Inflammatory macrophage treated with lipopolysaccharide for 4 hours (primary cell): Measurements from ENCODE around the gene MAP2K1.
"Not testable (repeated sequence)": the region's sequence is repeated elsewhere in the genome, so short reads cannot be mapped to it uniquely, and the experiment has no call there.

Source experiments
- DNase-seq: peaks from one replicate; pipeline ENCODE4 v3.0.0-alpha.2; 2020

The MAP2K1 gene

GRCh38 chr15:66386204-66387123 lies at the start of gene MAP2K1:
MAP2K1 (plus strand) TSS chr15:66386912; CDS start chr15:66387348, 436 bp downstream.
- peak; percentile 98 for DNase-seq

GRCh38 chr15:66348530-66348929 lies 38.2 kb upstream of the MAP2K1 start:
- not testable (repeated sequence) for DNase-seq

DNA sequence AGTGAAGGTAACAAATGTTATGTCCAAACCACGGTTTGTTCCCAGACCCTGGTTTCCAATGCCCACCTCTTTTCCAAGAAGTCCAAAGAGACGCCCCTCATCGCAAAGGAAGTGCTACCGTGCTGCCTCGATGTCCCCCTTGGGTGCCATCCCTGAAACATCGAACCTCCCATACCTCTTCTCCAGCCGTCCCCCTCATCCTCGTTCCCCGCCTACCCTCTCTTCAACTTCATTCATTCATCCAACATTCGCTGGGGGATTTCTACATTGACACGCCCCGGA lies 30.7 kb upstream of the MAP2K1 start:
- no peak for DNase-seq

- peak; percentile 98 for DNase-seq
These were observed 30.1 kb upstream of the MAP2K1 start, which contains the start of gene TIPIN for GRCh38 chr15:66356359-66357236. TIPIN (minus strand) TSS chr15:66356685; CDS start chr15:66352947, 3,738 bp downstream.

DNA sequence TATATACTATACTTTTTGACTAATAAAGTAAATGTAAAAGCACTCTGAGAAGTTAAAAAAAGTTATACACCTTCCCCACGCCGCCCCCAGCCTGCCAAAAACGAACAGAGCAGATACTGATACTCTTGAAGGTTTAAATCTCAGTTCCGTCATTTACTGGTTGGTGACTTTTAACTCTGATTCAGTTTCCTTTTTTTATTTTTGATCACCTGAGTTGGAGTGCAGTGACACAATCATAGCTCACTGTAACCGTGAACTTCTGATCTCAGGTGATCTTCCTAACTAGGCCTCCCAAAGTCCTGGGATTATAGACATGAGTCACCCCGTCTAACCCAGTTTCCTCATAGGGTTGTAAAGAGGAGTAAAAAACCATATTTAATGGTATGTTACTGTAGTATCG lies 27.0 kb upstream of the MAP2K1 start:
- DNase-seq, result no peak

DNA sequence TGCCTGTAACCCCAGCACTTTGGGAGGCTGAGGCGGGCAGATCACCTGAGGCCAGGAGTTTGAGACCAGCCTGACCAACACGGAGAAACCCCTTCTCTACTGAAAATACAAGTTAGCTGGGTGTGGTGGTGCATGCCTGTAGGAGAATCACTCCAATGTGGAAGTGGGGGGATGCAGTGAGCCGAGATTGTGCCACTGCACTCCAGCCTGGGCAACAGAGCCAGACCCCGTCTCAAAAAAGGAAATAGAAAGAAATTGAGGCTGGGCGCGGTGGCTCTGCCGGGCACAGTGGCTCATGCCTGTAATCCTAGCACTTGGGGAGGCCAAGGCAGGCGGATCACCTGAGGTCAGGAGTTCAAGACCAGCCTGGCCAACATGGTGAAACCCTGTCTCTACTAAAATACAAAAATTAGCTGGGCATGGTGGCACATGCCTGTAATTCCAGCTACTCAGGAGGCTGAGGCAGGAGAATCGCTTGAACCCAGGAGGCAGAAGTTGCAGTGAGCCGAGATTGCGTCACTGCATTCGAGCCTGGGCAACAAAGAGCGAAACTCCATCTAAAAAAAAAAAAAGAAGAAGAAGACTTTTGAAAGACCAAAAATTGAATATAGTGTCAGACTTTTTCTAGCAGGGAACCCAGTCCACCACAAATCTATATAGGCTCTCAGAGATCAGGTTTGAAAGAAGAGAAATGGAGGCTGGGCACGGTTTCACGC lies 24.8 kb upstream of the MAP2K1 start:
- peak; percentile 56 for DNase-seq

GRCh38 chr15:66362776-66363175 lies 23.9 kb upstream of the MAP2K1 start:
- DNase-seq, result no peak

- no peak for DNase-seq
These were observed 21.7 kb upstream of the MAP2K1 start for GRCh38 chr15:66364944-66365528.

GRCh38 chr15:66369773-66370651 lies 16.7 kb upstream of the MAP2K1 start:
- DNase-seq, result peak; percentile 83

DNA sequence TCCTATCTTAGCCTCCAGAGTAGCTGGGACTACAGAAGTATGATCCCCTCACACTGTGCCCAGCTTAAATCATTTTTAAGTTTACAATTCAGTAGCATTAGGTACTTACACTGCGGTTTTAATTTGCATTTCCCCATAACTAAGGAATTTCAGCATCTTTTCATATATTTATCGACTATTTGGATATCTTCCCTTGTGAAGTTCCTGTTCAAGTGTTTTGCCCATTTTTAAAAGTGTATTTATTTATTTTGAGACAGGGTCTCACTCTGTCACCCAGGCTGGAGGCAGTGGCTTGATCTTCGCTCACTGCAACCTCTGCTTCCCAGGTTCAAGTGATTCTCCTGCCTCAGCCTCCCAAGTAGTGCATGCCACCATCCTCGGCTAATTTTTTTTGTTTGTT lies 12.5 kb upstream of the MAP2K1 start:
- no peak for DNase-seq

- DNase-seq, result no peak
These were observed 7.8 kb upstream of the MAP2K1 start for GRCh38 chr15:66378814-66379430.

GRCh38 chr15:66381376-66381775 lies 5.3 kb upstream of the MAP2K1 start:
- DNase-seq, result peak; percentile 82

DNA sequence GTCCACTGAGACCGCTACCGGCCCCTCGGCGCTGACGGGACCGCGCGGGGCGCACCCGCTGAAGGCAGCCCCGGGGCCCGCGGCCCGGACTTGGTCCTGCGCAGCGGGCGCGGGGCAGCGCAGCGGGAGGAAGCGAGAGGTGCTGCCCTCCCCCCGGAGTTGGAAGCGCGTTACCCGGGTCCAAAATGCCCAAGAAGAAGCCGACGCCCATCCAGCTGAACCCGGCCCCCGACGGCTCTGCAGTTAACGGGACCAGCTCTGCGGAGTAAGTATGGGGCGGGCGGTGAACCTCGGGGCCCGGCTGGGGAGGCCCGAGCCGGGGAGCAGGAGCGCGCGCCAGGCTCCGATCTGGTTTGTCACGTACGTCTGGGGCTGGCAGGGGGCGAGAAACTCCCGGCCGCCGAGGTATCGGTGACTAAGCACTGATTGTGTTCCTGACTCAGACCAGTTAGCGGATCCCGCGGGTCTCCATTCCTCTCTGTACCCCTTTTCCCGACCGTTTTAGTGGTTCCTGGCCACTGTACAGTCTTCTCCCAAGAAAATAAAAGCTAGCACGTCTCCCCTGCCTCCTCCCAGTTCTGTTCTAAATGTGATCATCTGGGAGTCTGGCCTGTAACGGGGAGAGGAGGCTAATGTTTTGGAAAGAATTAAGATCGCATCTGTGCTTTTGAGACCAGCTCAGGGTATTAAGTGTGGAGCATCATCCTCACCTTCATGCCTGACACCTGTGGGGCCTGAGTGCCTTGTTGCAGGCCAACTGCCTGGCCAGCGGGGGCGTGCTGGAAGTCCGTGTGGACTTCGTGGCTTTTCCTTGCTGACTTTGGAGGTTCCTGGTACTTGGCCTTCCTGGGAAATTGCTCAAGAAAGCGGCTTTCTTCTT lies 691 bp downstream of the MAP2K1 start:
- DNase-seq, result peak; percentile 68

DNA sequence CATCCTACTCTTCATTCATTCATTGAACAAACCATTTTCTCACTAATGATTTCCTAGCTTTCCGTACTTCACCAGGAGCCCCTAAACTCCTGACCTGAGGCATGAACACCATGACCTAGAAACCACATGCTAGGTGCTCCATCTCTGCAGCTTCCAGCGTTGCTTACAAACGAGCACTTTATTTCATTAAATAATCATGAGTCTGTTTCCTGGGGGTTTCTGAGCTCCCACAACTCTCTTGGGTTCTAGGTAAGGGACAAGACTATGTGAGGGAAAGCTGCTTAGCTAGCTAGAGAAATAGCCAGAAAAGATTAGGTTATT lies 1.3 kb downstream of the MAP2K1 start:
- no peak for DNase-seq

DNA sequence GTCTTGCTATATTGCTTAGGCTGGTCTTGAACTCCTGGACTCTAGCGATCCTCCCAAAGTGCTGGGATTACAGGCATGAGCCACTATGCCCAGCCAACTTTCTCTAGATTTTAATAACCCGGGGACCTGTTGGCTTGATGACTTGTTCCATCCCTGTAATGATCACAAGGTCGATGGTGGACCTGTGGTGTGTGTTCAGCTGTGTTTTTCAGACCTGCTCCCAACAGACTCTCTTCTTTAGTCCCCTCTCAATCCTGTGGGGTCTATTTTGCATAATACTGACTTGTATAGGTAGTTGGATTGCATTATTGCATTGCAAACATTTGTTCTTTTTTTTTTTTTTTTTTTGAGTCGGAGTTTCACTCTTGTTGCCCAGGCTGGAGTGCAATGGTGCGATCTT lies 1.9 kb downstream of the MAP2K1 start:
- DNase-seq, result no peak

GRCh38 chr15:66389098-66389858 lies 2.6 kb downstream of the MAP2K1 start:
- DNase-seq, result no peak

- DNase-seq, result peak; percentile 16
These were observed 3.2 kb downstream of the MAP2K1 start for GRCh38 chr15:66389859-66390381.

DNA sequence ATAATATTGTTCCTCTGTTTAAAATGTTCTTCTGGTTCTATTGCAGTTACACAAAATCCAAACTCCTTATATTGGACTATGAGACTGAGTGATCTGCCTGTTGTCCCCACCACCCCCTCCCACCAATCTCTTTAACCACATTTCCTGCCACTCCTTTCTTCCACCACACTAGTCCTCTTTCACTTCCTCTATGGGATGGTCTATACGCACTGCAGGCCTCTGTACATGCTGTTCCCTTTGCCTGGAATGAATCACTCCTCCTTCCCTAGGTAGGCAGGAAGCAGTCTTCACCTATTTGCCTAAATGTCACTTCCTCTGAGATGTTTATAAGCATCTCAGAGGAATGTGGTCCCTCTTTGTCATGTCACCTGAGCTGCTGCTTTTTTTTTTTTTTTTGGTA lies 4.0 kb downstream of the MAP2K1 start:
- peak; percentile 74 for DNase-seq

DNA sequence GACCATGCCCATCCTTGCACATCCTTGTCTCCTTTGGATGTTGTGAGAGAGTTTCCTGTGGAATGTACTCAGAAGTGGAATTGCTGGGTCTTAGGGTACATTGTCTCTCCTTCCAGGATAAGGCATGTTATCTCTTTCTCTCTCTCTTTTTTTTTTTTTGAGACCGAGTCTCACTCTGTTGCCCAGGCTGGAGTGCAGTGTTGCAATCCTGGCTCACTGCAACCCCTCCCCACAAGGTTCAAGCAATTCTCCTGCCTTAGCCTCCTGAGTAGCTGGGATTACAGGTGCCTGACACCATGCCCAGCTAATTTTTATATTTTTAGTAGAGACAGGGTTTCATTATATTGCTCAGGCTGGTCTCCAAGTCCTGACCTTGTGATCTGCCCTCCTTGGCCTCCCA lies 6.3 kb downstream of the MAP2K1 start:
- DNase-seq, result not testable (repeated sequence)
